ENCODE results near the gene SELENOK.

SELENOK gene

DNA sequence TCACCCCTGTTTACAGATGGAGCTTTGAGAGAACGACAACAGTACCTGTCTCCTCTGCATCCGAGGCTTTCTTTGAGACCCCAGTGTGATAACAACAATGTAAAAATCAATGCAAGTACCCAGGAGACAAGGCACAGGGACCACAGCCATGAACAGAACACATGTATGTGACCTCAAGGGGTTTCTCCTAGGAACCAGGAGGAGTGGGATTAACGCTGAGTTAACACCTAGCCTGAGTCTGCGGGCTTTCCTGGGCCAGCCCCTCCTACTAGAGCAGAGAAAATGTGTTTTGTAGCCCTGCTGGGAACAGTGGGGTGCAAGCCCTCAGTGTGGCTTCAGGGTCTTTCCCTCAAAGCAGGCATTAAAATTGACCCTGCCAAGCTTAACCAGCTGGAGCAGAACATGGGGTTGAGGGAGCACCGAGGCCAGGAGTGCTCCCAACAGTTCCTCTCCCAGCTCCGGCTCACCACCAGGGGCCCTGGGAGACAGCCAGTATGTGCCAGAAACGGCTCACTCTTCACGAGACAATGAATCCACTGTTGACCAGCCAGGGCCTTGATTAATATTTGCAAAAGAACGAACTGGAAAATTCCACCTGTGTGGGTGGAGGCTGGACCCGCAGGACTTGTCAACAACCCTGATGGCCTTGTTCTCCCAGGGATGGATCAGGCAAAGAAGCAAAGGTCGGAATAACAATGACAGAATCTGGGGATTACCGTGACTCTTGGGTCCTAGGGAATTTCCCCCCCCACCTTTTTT is 49.0 kb downstream of the SELENOK start:
- DNase-seq: no peak

DNA sequence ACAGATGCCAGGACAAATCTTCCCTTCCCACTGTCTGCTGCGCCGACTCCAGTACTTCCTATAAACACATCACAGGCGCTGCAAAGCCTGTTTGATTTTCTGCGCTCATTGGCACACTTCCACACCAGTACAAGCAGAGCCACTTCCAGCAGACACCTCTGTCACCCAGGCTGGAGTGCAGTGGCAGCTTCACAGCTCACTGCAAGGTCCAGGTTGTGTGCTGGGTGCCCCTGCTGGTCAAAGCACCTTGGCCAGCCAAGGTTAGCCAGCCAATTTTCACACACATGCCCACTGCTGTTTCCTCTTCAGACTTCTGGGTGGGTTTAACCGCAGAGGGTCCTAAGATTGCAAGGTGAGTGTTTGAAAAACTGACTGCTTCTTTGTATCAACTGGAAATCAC is 50.4 kb downstream of the SELENOK start:
- DNase-seq: no peak

- DNase-seq: no peak
Observed at GRCh38 chr3:53837331-53837730, 54.3 kb downstream of the SELENOK start.

DNA sequence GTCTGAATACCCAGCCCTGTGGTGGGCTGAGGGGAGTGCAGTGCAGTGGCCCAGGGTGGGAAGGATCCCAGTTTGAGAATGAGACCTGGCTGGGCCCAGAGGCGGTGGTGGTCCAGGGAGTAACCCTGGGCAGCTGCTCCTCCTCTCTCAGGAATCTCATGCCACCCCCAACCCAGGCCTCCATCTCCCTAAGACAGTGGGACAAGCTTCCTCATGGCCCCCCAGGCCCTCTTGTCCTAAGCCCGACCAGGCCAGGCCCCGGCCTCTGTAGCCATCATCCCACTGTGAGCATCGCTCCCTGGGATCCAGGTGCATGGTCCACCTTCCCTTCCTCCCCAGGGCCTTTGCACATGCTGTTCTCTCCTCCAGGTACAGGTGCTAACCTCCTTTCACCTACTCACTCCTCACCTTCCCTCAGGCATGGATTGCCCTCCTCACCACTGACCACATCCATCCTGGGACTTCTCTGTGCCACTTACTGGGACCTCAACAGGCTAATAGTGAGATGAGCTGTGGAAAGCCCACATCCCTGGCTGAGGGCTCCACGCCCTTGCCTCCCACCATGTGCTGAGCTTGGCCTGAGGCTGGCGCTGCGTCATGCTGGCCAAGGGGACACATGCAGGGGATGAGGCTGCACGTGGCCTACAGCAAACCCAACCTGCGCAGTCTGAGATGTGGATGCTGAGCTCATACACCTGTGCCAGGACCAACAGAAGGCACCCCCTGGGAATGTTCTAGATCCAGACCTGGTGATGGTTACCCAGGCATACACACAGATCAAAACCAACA is 55.4 kb downstream of the SELENOK start:
- DNase-seq: no peak

- no peak for DNase-seq
Observed at GRCh38 chr3:53835257-53835656, 56.4 kb downstream of the SELENOK start.

DNA sequence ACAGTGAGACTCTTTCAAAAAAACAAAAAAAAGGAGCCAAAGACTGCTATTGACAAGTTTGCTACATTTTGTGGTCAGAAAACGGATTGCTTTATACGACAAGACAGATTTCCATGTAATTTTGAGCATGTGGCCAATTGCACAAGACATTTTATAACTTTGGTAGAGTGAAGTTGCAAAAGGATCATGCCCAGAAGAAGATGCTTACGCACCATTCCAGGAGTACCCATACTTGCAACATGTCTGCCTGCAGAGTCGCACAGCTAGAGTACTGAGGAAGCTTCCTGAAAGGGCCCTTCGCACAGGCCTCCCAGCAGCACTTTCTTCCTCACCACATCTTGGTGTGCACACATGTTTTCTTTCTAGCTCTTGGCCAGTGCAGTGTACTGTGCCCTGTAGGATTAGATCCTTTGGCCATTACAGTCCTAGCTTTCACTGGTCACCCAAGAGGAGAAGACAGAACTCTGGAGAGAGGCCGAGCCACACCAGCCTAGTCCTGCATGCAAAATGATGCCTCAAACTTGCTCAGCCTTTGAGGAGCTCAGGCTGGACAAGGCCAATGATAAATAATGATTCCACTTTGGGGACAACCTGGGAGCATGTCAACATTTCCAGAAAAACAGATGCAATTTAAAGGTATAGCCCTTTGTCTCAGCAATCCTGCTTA is 57.1 kb downstream of the SELENOK start:
- no peak for DNase-seq

Measured in T-helper 1 cell (primary cell).